ENCODE data around the gene MRPS6.
A peak's percentile ranks its signal among the peaks of the same experiment; 100 is the strongest.

MRPS6 gene

GRCh38 chr21:34076835-34077234, 3.5 kb downstream of the MRPS6 start:
- no peak for TF ChIP-seq CTCF (IDR thresholded peaks at IDR 0.05; ENCODE audit: low read depth, low read length, poor library complexity, severe bottlenecking)
- TF ChIP-seq EZH2phosphoT487 (IDR thresholded peaks at IDR 0.05; ENCODE audit: borderline replicate concordance, low read length): no peak
- Histone ChIP-seq H3K4me1 (ENCODE audit: control insufficient read depth, low read length) (peaks cover 29% of the 10 kb centered on the region), H3K9me3 (ENCODE audit: control insufficient read depth, insufficient read depth, low read length) (no peaks in the 10 kb centered on the region), H3K27me3 (ENCODE audit: control insufficient read depth, low read length) (no peaks in the 10 kb centered on the region), H3K36me3 (ENCODE audit: control insufficient read depth, low read length) (peaks cover 66% of the 10 kb centered on the region), H4K20me1 (ENCODE audit: control insufficient read depth, insufficient read depth, low read depth, low read length) (peaks cover 24% of the 10 kb centered on the region), H3K4me2 (ENCODE audit: low read length) (peak overlapping the region; percentile 4; the same call in 1 of the 2 replicates), H3F3A (ENCODE audit: control insufficient read depth, insufficient read depth) (peaks cover 3% of the 10 kb centered on the region; the same call in 1 of the 2 replicates), H3K27ac (ENCODE audit: low read depth, low read length) (no peak overlapping the region), H3K9me2 (replicated peaks; ENCODE audit: control insufficient read depth, low read length) (no peaks in the 10 kb centered on the region), H3K4me3 (ENCODE audit: low read length) (no peak overlapping the region), H3K79me2 (ENCODE audit: control insufficient read depth, low read length) (peaks cover 75% of the 10 kb centered on the region)

GRCh38 chr21:34077888-34078287, 4.5 kb downstream of the MRPS6 start:
- H4K20me1 ChIP-seq (ENCODE audit: control insufficient read depth, insufficient read depth, low read depth, low read length): peaks cover 24% of the 10 kb centered on the region
- peaks cover 77% of the 10 kb centered on the region for H3K36me3 ChIP-seq (ENCODE audit: control insufficient read depth, low read length)
- no peaks in the 10 kb centered on the region for H3F3A ChIP-seq (ENCODE audit: control insufficient read depth, insufficient read depth)
- no peaks in the 10 kb centered on the region for H3K9me2 ChIP-seq (replicated peaks; ENCODE audit: control insufficient read depth, low read length)
- H3K4me1 ChIP-seq (ENCODE audit: control insufficient read depth, low read length): peaks cover 26% of the 10 kb centered on the region
- no peaks in the 10 kb centered on the region for H3K27me3 ChIP-seq (ENCODE audit: control insufficient read depth, low read length)
- H3K79me2 ChIP-seq (ENCODE audit: control insufficient read depth, low read length): peaks cover 85% of the 10 kb centered on the region
- TF ChIP-seq CTCF (IDR thresholded peaks at IDR 0.05; ENCODE audit: low read depth, low read length, poor library complexity, severe bottlenecking): no peak
- TF ChIP-seq EZH2phosphoT487 (IDR thresholded peaks at IDR 0.05; ENCODE audit: borderline replicate concordance, low read length): no peak
- no peak overlapping the region for H3K27ac ChIP-seq (ENCODE audit: low read depth, low read length)
- no peaks in the 10 kb centered on the region for H3K9me3 ChIP-seq (ENCODE audit: control insufficient read depth, insufficient read depth, low read length)
- no peak overlapping the region for H3K4me2 ChIP-seq (ENCODE audit: low read length)
- no peak overlapping the region for H3K4me3 ChIP-seq (ENCODE audit: low read length)

GRCh38 chr21:34078915-34079314, 5.5 kb downstream of the MRPS6 start:
- no peaks in the 10 kb centered on the region for H3F3A ChIP-seq (ENCODE audit: control insufficient read depth, insufficient read depth)
- no peaks in the 10 kb centered on the region for H3K9me3 ChIP-seq (ENCODE audit: control insufficient read depth, insufficient read depth, low read length)
- no peaks in the 10 kb centered on the region for H3K27me3 ChIP-seq (ENCODE audit: control insufficient read depth, low read length)
- H3K4me2 ChIP-seq (ENCODE audit: low read length): no peak overlapping the region
- H3K4me3 ChIP-seq (ENCODE audit: low read length): no peak overlapping the region
- TF ChIP-seq CTCF (IDR thresholded peaks at IDR 0.05; ENCODE audit: low read depth, low read length, poor library complexity, severe bottlenecking) (no peak), EZH2phosphoT487 (IDR thresholded peaks at IDR 0.05; ENCODE audit: borderline replicate concordance, low read length) (no peak)
- H4K20me1 ChIP-seq (ENCODE audit: control insufficient read depth, insufficient read depth, low read depth, low read length): peaks cover 24% of the 10 kb centered on the region
- H3K27ac ChIP-seq (ENCODE audit: low read depth, low read length): no peak overlapping the region
- no peaks in the 10 kb centered on the region for H3K9me2 ChIP-seq (replicated peaks; ENCODE audit: control insufficient read depth, low read length)
- peaks cover 96% of the 10 kb centered on the region for H3K79me2 ChIP-seq (ENCODE audit: control insufficient read depth, low read length)
- peaks cover 87% of the 10 kb centered on the region for H3K36me3 ChIP-seq (ENCODE audit: control insufficient read depth, low read length)
- peaks cover 24% of the 10 kb centered on the region for H3K4me1 ChIP-seq (ENCODE audit: control insufficient read depth, low read length)
